Urothelium cell line (cell line): ENCODE data around the gene SENP3.

ENCODE experiments used
- DNase-seq: peaks from one replicate; pipeline ENCODE4 v3.0.0; 2011; ENCODE audit warnings: low spot score, mixed read lengths
- FAIRE-seq: peaks from 2 replicates; lab custom pipeline; 2011; peaks lifted over from hg19 to GRCh38; lab: Jason Lieb, UNC

SENP3 gene

GRCh38 chr17:7561589-7562207 is at the start of gene SENP3:
TSS of gene SENP3 (plus strand) at chr17:7561919. CDS start at chr17:7563077, 1,158 bp downstream.
- no peak for FAIRE-seq

GRCh38 chr17:7512105-7512504 is 49.6 kb upstream of the SENP3 start:
- DNase-seq: no peak
- FAIRE-seq: no peak

More at GRCh38 chr17:7561589-7562207, at the start of gene SENP3:
- DNase-seq: peak; percentile 95

GRCh38 chr17:7512824-7513540 is 48.7 kb upstream of the SENP3 start:
- FAIRE-seq (no peak), DNase-seq (no peak)

GRCh38 chr17:7513850-7514419 is 47.8 kb upstream of the SENP3 start:
- DNase-seq (no peak), FAIRE-seq (no peak)

- FAIRE-seq (no peak), DNase-seq (no peak)
These were observed 45.7 kb upstream of the SENP3 start for GRCh38 chr17:7515911-7516610.

- FAIRE-seq (no peak), DNase-seq (no peak)
These were observed 38.7 kb upstream of the SENP3 start for GRCh38 chr17:7523033-7523432.

GRCh38 chr17:7528842-7529241 is 32.9 kb upstream of the SENP3 start:
- DNase-seq (no peak), FAIRE-seq (no peak)

DNA sequence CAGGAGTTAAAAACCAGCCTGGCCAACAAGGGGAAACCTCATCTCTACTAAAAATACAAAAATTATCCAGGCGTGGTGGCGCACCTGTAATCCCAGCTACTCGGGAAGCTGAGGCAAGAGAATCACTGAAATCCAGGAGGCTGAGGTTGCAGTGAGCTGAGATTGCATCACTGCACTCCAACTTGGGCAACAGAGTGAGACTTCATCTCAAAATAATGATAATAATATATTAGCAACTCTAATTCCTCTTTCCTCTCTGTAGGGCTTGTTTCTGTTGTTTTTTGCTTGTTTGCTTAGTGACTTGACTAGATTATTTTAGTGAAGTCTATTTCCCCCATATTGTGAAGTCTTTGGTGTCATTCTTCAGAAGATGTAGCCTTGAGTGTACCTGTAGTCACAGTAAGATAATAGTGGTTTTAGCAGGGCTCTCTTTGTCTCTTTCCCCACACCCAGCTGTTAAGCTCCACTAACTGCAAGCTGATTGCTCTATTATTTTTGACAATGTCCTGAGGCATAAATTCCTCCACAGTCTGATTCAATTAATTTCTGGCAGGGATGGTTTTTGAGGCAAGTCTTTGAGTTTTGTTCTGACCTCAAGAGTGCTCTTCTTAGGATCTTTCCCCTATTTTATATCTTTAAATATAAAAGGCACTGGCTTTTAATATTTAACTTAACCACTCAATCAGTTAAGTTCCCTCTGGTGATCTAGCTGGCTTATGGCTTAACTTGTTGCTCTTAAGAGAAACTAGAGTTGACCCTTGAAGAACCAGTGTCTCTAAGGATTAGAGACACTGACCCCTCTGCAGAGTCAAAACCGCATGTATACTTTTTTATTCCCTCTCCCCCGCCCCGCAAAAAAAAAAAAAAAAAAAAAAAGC is 31.5 kb upstream of the SENP3 start:
- DNase-seq (no peak), FAIRE-seq (no peak)

GRCh38 chr17:7538050-7538449 is 23.7 kb upstream of the SENP3 start:
- DNase-seq: no peak
- no peak for FAIRE-seq

DNA sequence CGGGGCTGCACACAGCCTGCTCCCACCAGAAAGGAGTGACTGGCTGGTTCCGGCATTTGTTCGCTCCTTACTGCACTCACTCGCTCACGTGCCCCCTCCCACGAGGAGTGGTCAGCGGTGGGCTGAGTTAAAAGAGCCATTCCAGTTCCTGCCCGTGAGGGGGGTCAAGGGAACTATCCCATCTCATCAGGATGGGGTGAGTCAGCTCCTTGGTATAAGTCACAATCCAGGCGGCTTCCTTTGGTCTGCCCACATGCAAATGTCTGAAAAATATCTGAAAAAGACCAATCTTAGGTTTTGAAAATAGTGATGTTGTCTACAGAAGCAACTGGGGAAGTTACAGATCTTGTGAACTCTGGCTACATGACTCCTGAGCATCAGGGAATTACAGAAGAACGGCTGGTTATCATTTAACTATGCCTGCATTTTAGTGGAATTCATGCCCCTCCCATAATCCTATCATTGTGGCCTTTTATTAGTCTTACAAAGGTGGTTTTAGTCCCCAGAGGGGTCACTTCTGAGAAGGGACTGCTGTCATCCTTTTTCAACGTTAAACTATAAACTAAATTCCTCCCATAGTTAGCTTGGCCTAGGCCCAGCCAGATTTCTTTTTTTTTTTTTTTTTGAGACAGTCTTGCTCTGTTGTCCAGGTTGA is 22.7 kb upstream of the SENP3 start:
- no peak for FAIRE-seq
- no peak for DNase-seq

DNA sequence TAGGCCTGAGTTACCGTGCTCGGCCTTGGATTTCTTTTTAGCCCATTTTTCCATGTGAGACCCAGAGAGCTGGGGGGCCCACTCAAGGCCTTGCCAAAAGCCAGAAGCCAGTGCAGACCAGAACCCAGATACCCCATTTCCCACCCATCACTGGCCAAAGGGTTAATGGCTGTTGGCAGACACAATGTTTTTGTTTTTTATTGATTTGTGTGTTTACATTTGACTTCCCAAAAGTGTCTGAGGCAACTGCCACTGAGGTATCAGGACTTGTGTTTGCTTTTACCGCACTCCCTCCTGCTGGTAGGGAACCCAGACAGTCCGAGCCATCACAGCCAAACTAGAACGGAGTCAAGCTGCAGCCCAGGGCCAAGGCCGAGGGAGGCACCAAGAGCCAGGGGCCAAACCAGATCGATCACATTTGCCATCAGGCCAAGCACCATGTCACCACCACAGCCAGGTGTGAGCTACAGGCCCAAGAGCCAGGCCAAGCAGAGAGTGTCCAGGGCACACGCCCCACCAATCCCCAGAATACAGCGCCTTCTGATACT is 20.6 kb upstream of the SENP3 start:
- DNase-seq: no peak
- FAIRE-seq: no peak

DNA sequence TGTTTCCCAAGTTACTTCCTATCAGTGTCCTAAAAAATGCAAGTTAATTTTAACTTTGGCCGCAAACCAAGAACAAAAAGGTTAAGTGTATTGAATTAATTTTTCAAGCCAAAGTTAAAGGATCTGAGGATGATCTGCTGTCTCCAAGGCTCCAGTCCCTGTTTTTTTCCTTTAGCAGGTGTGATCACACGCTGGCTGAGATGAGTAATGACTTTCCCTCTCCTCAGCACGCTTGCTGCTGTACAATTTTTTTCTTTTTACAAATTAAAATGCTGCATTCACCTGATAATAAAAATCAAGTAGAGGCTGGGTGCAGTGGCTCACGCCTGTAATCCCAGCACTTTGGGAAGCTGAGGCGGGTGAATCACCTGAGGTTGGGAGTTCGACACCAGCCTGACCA is 16.8 kb upstream of the SENP3 start:
- no peak for DNase-seq
- FAIRE-seq: no peak

DNA sequence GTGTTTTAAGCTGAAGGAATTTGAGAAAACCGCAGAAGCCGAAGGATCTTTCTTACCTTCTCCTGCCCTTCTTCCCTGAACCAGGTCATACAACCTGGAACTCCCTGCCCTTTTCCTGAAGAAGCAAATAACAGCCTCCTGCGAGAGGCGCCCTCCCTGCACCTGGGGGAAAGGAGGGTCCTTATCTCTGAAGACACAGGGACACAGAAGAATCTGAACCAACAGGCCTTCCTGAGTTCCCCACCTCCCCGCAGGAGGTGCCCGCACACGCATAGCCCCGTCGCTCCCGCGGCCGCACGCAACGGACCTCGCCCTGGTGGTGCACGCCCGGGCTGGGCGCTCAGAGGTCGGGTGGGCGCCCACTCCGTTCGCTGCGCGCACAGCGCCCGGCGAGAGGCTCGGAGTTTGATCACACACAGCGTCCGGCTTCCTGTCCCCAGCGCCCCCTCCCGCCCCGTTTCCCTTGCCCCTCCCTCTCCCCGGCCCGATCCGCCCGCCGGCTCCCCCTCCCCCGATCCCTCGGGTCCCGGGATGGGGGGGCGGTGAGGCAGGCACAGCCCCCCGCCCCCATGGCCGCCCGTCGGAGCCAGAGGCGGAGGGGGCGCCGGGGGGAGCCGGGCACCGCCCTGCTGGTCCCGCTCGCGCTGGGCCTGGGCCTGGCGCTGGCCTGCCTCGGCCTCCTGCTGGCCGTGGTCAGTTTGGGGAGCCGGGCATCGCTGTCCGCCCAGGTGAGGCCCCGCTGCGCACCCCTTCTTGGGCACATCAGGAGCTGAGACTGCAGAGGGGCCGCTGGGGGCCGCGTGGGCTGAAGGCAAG is 12.9 kb upstream of the SENP3 start, which contains the start of gene TNFSF12:
Gene TNFSF12, plus strand, starts transcription at position 474 of the 816 bp plus-strand sequence. Its CDS starts 96 bp downstream, at position 570.
- DNase-seq (no peak), FAIRE-seq (no peak)

DNA sequence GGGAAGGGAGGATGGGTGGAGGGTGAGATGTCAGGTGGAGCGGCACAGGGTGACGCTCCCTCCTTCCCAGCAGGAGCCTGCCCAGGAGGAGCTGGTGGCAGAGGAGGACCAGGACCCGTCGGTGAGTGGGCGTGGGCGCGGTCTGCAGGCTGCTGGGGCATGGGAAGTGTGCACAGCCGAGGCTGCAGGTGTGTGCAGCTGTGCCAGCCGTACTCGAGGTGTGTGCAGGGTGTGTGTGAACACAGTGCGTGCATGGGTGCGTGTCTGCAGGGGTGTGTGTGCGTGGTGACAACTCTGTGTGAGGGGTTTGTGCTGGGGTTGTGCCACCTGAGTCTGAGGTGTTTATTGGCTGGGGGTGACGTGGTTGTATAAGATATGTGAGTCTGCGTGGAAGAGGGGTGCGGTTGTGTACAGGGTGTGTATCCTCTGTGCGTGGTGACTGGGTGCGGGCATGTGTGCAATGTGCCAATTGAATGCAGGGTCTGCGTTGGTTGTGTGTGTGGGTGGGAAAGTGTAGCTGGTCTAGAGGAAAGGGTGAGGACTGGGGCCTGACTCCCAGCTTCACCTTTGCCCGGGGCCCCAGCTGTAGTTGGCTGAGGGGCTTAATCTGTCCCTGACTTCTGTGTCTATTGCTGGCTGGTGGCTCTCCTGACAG is 12.2 kb upstream of the SENP3 start:
- no peak for FAIRE-seq

DNA sequence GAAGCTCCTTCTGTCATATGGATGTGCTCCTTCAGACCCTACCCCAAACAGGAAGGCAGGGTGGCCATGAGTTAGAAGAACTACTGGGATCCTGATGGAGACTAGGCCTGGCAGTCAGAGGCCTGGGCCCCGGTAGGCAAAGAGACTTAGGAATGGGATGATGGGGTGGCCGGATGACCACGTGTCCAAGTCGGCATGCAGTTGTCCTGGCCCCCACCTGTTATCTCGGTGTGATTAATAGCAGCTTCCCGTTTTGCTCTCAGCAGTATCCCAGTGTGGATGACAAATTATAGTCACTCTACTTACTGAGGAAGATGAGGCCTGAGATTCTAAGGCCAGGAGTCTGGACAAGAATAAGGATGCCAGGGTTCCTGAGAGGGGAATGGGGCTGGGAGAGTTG is 11.4 kb upstream of the SENP3 start:
- DNase-seq (no peak), FAIRE-seq (no peak)

More for the DNA sequence above, 12.2 kb upstream of the SENP3 start:
- no peak for DNase-seq

DNA sequence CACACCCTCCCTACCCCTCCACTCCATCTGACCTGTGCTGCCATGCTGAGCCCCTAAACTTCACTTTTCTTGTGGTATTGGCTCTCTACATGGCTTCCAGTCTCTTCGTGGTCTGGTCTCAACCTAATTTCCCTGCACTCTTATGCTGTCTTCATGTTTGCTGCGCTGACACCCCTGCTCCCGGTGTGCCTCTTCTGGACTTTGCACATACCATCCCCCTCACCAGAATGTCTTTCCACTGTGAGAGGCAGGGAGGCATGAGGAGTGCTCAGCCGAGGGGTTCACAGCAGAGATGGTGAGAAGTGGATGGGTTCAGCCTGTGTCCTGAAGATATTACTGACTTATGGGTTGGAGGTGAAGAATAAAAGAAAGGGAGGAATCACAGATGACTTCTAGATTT is 10.3 kb upstream of the SENP3 start:
- DNase-seq (no peak), FAIRE-seq (no peak)

- no peak for DNase-seq
- FAIRE-seq: no peak
These were observed 9.1 kb upstream of the SENP3 start for GRCh38 chr17:7552621-7553051.

DNA sequence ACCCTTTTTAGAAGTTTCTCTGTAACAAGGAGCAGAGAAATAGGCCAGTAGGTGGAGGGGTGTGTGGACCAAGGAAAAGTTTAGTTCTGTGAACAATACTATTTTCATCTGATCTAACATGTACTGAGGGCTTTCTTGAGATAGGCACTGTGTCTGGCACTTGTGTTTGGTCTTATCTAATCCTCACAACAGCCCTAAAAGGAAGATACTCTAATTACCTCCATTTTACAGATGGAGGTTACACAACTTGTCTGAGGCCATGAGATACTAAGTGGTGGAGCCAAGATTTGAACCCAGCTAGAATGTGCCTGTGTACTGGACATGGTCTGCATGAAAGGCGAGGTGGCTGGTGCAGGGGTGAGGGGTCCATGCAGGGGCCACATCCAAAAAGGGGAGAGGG is 8.4 kb upstream of the SENP3 start:
- no peak for FAIRE-seq
- no peak for DNase-seq
